Colon (tissue), 2 donors: ENCODE results near the gene TET1.
"Not testable (repeated sequence)": the region's sequence is repeated elsewhere in the genome, so short reads cannot be mapped to it uniquely, and the experiment has no call there.

ENCODE experiments used
- FAIRE-seq: peaks from 2 replicates; lab custom pipeline; 2012; peaks lifted over from hg19 to GRCh38; lab: Jason Lieb, UNC
- donor health status: control.
- donor health status: control.

The TET1 gene

GRCh38 chr10:68564712-68565111, 4.6 kb downstream of the TET1 start:
- no peak for FAIRE-seq

DNA sequence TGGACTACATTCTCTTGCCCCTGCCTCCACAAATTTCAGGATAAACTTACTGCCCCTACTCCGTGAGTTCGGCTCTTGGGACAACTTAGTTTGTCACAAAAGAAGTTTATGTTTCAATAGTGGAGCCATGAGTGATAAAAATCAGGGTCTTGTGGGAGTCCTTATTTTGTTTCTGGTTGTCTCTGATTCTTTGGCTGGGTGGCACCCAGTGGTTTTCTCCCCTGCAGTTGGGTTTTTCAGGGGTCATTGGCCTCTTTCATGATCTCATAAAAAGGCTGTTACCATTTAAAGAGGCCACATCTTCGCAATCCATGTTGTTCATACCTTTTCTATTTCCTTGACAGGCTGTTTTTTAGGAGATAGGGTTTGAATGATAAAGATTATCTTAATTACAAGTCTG, 5.5 kb downstream of the TET1 start:
- FAIRE-seq, result no peak

- no peak for FAIRE-seq
These were observed 6.2 kb downstream of the TET1 start for GRCh38 chr10:68566351-68566750.

DNA sequence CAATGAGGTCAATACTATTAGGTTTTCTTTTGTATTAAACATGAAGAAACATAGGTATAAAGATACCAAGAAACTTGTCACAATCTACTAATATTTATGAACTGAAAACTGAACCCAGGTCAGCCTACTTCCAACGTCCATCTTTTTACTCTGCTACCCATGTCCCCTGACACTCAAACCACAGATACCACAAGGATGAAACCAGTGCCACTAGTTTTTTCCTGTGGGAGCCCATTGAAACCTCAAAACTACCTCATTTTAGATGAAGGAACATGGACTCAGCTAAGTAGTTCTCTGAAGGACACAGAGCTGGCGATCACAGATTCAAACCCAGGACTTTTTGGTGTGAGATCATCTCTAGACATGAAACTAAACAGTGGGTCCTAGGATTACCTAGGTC, 6.8 kb downstream of the TET1 start:
- FAIRE-seq, result no peak

DNA sequence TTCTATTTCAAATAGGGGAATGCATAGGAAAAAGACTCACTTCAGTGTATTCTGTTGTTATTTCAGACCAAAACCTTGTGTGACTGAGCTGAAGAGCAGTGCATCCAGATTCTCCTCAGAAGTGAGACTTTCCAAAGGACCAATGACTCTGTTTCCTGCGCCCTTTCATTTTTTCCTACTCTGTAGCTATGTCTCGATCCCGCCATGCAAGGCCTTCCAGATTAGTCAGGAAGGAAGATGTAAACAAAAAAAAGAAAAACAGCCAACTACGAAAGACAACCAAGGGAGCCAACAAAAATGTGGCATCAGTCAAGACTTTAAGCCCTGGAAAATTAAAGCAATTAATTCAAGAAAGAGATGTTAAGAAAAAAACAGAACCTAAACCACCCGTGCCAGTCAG, 12.0 kb downstream of the TET1 start:
- no peak for FAIRE-seq

DNA sequence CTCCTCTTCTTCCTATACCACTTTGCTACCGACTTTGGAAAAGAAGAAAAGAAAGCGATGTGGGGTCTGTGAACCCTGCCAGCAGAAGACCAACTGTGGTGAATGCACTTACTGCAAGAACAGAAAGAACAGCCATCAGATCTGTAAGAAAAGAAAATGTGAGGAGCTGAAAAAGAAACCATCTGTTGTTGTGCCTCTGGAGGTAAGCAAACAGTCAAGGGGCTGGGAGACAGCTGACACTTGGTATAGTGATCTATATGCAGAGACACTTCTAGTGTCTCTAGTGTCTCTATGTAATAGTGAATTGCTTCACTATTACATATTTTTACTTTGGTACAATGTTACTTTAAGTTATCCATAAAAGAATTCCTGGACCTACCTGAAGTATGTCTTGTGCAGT, 13.9 kb downstream of the TET1 start:
- FAIRE-seq, result no peak

- FAIRE-seq, result no peak
These were observed 16.0 kb downstream of the TET1 start for GRCh38 chr10:68576118-68576517.

GRCh38 chr10:68578974-68579373, 18.8 kb downstream of the TET1 start:
- FAIRE-seq, result no peak

GRCh38 chr10:68584187-68584586, 24.1 kb downstream of the TET1 start:
- FAIRE-seq, result not testable (repeated sequence)

DNA sequence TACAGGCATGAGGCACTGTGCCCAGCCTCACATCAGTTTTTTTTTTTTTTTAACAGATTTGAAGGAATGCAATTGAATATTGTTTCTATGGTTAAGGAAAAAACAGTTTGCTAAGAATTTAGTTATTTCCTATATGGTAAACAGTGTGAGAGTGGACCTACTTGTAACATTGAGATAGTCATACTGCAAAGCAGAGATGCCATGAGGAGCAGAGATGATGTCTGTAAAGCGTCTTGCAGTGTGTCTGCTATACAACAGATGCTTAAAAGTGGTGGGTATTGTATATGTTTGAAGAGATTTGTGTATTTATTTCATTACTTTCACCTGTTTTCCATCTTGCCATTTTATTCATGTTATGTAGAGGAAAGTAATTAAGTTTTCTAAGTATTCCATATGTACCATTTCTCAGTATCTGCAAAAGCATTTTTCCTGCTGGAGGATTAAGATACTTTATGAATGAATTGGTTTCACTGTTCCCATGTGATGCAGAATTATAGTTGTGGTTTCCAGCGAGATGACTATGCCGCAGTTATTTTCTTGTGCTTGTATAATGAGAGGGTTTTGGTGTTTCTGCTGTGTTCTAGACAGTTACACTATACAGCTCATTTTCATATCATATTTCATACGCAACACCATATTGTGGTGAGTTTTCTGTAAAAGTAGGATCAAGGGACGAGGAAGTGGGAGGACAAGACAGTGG, 26.6 kb downstream of the TET1 start:
- no peak for FAIRE-seq

- no peak for FAIRE-seq
These were observed 34.3 kb downstream of the TET1 start for GRCh38 chr10:68594405-68594804.

- no peak for FAIRE-seq
These were observed 35.4 kb downstream of the TET1 start for GRCh38 chr10:68595513-68595912.

DNA sequence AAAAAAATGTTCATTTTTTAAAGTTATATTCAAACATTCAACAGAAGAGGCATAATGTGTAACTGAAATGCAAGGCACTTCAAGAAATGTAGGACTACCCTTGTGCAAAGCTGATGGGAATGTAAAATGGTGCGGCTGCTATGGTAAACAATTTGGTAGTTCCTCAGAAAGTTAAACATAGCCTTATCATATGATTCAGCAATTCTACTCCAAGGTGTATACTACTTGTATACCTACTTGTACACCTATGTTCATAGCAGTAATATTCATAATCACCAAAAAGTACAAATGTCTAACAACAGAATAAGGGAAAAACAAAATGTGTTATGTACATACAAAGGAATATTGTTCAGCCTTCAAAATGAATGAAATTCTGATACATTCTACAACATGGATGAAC, 37.3 kb downstream of the TET1 start:
- no peak for FAIRE-seq

DNA sequence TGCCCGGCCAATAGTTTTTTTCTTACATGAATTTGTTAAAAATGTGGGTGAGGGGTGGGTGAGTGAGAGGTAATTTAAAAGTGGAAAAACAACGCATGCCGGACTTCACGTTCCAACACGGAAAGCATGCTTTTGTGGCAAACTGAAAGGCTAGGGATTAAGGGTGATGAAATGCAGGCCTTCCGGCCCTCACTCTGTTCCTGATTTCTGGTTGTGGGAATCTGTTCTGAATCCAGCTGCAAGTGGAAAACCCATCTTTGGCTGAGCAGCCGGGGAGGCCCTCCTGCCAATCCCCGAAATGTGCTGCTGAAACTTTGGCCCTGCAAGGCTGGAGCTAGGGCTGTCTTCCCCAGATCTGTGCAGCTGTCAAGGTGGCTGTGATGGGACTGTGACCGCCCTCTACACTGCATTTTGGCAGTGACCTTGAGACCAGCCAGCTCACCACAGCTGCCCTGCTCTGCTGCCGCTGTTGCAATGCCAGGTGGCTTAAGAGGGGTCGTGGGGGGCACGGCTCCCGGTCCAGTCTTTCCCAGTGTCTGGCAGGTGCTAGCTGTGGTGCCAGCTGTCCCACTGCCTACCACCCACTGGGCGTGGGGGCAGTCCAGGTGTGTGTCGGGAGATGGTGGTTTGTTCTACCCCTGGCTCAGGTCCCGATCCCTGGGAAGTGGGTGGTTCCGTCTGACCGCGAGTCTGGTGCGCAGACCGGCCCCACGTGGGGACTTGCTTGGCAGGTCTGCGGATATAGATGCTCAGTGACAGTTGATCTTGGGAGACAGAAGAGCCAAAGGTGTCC, 39.0 kb downstream of the TET1 start:
- no peak for FAIRE-seq

DNA sequence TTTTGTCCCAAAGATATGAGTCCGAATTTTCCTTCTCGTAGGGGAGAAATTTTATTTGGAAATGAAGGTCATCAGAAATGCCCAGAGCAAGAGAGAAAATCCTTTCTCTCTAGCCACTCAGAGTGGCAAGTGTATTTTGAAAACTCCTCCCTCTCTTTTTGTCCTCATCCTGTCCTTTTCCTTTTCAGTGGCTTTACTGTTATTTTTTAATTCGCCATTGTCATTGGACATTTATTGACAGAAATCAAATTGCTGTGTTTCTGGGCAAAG, 39.6 kb downstream of the TET1 start:
- FAIRE-seq, result no peak

DNA sequence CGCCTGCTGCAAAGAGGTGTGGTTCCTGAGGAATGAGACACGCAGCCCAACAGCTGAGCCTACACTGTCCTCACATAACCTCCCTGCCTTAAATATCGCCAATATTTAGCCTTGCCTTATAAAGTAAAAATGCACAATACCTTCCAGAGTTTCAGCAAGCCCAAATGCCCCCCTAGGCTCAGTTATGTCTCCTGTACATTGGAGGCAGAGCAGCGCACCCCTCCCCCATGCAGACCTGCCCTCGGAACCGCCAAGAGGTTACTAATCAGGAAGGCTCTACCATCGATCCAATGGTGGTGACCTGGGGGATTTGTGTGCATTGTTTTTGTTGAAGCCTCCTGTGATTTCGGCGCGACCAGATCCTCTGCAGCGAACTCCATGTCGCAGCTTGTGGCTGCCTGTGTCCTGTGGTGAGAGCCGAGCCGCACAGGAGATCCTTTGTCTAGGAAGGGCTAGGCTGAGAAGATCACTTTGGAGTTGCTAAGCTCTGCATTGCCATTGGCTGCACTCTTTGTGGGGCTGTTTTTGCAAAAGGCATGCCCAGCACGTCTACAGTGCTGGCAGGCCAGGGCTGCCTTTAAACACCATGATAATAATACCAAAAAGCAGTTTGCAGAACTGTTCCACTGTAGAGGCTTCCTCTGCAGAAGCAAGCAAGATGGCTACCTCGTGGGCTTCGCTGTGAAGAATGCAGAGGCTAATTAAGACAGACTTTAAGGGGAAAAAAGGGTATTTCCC, 40.1 kb downstream of the TET1 start:
- FAIRE-seq, result no peak

GRCh38 chr10:68601501-68602265, 41.5 kb downstream of the TET1 start:
- FAIRE-seq, result no peak

DNA sequence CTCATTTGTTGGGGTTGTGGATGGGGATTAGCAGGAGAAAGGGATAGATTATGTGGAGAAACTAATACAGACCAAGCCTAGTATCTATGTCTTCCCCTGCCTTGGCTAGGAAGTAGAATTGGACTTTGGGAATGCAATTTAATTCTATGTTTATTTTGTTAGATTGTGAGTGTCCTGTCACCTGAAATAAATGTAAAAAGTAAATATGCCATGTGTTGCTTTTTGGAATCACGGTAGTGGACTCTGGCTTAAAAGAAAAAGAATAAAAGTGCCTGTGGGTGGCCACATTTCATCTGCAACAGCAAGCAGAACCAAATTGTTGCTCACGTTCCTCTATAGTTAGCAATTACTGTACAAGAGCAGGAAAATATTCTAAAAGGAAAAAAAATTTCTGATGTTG, 42.3 kb downstream of the TET1 start:
- FAIRE-seq, result no peak

GRCh38 chr10:68603766-68604165, 43.6 kb downstream of the TET1 start:
- FAIRE-seq, result no peak

DNA sequence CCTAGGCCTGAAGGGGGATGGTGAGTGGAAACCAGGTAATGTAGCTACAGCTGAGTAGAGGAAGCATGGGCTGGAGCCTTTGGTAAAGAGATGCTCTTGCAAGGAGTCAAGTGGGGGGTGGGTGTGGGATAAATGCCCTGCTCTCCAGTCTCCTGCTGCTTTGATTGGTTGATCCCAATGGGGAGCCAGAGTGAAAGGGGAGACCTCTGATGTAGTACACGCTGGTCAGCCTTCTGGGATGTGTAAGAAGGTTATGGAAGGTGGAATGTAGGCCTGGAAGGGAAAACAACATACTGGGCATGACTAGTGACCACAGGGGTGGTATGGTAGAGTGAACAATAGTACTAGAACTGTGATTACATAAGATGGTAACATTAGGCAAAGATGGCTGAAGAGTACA, 44.3 kb downstream of the TET1 start:
- no peak for FAIRE-seq

DNA sequence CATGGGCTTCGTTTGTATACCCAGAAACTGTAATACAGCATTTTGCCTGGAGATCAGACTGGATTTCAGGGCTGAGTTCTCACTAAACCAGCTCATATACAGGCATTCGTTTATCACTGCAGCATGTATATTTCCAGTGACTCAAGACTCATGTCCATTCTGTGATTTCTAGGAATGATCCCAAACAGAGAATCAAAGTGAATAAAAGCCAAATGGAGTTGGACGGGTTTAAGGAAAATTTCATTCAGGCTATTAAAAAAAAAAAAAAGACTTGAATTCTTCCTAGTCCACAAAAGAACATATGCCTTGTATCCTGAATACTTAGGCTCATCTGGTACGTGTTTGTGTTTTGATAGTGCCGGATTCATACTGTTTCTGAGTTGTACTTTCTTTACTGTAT, 46.8 kb downstream of the TET1 start:
- FAIRE-seq, result no peak

DNA sequence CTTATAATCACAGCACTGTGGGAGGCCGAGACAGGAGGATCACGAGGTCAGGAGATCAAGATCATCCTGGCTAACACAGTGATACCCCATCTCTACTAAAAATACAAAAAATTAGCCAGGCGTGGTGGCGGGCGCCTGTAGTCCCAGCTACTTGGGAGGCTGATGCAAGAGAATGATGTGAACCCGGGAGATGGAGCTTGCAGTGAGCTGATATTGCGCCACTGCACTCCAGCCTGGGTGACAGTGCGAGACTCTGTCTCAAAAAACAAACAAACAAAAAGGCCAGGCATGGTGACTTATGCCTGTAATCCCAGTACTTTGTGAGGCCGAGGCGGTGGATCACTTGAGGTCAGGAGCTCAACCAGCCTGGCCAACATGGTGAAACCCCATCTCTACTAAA, 49.9 kb downstream of the TET1 start:
- FAIRE-seq, result not testable (repeated sequence)

DNA sequence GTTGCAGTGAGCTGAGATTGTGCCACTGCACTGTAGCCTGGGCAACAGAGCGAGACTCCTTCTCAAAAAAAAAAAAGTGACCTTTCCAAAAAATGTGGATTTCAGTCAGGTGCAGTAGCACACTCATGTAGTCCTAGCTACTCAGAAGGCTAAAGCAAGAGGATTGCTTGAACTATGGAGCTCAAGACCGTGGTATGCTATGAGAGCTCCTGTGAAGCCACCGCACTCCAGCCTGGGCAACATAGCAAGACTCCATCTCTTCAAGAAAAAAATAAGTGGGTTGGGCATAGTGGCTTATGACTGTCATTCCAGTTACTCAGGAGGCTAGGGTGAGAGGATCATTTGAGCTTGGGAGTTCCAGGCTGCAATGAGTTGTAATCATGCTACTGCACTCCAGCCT, 51.1 kb downstream of the TET1 start:
- no peak for FAIRE-seq
